Upper lobe of left lung (tissue), 6 donors: ENCODE measurements around the gene RNFT2. TPM values are rescaled to one million over a fixed set of nuclear protein-coding genes. Genes with fewer than 3 reads are reported as not detected.

ENCODE experiments used
- ATAC-seq, 2 donors: fragments of 200-7000 bp; cut with Tn5 transposase; one replicate each; pipeline ENCODE4 v1.9.1; 2022; ENCODE audit warnings: mild to moderate bottlenecking in 2 of 2, moderate library complexity in 2 of 2; ENCODE audit not compliant: low FRiP score in 2 of 2
- DNase-seq, 2 donors: peaks; one replicate each; pipeline ENCODE4 v3.0.0-alpha.2; 2019 to 2020
- H3K27ac ChIP-seq, 4 donors: fragments of 200-600 bp; sonication (generic); one replicate each; pipeline ENCODE4 v1.5.1; 2016 to 2019
- H3K27me3 ChIP-seq, 4 donors: fragments of 200-600 bp; sonication (generic); one replicate each; pipeline ENCODE4 v1.5.1; 2017 to 2019
- H3K36me3 ChIP-seq, 4 donors: fragments of 200-600 bp; sonication (generic); one replicate each; pipeline ENCODE4 v1.5.1; 2016 to 2019
- H3K4me1 ChIP-seq, 4 donors: fragments of 200-600 bp; sonication (generic); one replicate each; pipeline ENCODE4 v1.5.1; 2018 to 2019
- H3K4me3 ChIP-seq, 4 donors: fragments of 200-600 bp; sonication (generic); one replicate each; pipeline ENCODE4 v1.5.1; 2017 to 2019; ENCODE audit warnings: mild to moderate bottlenecking in 2 of 4, moderate library complexity in 1 of 4
- H3K9me3 ChIP-seq, 4 donors: fragments of 200-600 bp; sonication (generic); one replicate each; pipeline ENCODE4 v1.5.1; 2018 to 2019
- EP300 ChIP-seq, 4 donors: sonication (generic); formaldehyde crosslinking; IDR thresholded peaks; one replicate each; pipeline ENCODE4 v1.5.1; 2017; ENCODE audit warnings: antibody characterized with exemption in 4 of 4, control low read depth in 2 of 4
- POLR2A ChIP-seq, 4 donors: fragments of 450-650 bp; IDR thresholded peaks; one replicate each; pipeline ENCODE4 v1.5.1; 2016 to 2017; ENCODE audit warnings: antibody characterized with exemption in 4 of 4, mild to moderate bottlenecking in 2 of 4
- POLR2AphosphoS5 ChIP-seq, 2 donors: sonication (generic); formaldehyde crosslinking; IDR thresholded peaks; one replicate each; pipeline ENCODE4 v1.5.1; 2017; ENCODE audit warnings: antibody characterized with exemption in 2 of 2
- WGBS, 2 donors: methylation state at CpG; one replicate each; pipeline ENCODE4 v1.1.5; 2017 to 2018; 5-methylcytosine and 5-hydroxymethylcytosine counted together
- total RNA-seq, 6 donors: library from RNA; depleted of rRNA in 4 of 6; stranded (reverse); fragments of >200 nt in 4 of 6; gene quantifications; one replicate each; pipeline versions ENCODE4 v1.1.0 to v1.2.1, GENCODE V29; 2016 to 2021
- TF ChIP-seq, protein P1 (sequence below), 6 experiments: fragments of 450-650 bp in 4 of 6; fragments of 200-600 bp in 2 of 6; sonication (generic) in 2 of 6; IDR thresholded peaks; one replicate each; pipeline ENCODE4 v1.5.1; 2016 to 2019; ENCODE audit warnings: antibody characterized with exemption in 6 of 6
- donor health status: DM: no; HTN: no; CAD: no; lungs with moderate emphysema.
- donor health status: DM: no; HTN: yes; CAD: no; lungs with severe emphysema.

The RNFT2 gene
- total RNA-seq, 6 donors from 2014 or later, result 0.91 to 4.8 (median 2.1) TPM

DNA sequence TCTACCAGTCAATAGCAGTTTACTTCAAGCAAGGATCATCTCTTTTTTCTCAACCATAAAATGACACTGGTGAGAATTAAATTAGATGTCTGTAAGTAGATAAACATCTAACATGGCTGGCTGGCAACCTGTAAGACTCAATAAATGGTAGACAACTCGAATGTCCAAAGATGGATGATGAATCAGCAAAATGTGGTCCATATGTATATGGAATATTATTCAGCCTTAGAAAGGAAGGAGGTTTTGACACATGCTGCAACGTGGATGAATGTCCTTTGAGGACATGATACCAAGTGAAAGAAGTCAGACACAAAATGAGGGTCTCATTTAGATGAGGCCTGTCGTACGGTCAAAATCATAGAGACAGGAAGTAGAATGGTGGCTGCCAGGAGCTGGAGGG lies 46.5 kb upstream of the RNFT2 start:
- ATAC-seq (no peak), DNase-seq (no peak)
- H3K36me3 ChIP-seq, result no peaks in the 10 kb centered on the region
- TF ChIP-seq EP300 (IDR thresholded peaks at IDR 0.05) (no peak), POLR2AphosphoS5 (IDR thresholded peaks at IDR 0.05) (no peak), POLR2A (IDR thresholded peaks at IDR 0.05) (no peak)
- TF ChIP-seq, protein P1, sequence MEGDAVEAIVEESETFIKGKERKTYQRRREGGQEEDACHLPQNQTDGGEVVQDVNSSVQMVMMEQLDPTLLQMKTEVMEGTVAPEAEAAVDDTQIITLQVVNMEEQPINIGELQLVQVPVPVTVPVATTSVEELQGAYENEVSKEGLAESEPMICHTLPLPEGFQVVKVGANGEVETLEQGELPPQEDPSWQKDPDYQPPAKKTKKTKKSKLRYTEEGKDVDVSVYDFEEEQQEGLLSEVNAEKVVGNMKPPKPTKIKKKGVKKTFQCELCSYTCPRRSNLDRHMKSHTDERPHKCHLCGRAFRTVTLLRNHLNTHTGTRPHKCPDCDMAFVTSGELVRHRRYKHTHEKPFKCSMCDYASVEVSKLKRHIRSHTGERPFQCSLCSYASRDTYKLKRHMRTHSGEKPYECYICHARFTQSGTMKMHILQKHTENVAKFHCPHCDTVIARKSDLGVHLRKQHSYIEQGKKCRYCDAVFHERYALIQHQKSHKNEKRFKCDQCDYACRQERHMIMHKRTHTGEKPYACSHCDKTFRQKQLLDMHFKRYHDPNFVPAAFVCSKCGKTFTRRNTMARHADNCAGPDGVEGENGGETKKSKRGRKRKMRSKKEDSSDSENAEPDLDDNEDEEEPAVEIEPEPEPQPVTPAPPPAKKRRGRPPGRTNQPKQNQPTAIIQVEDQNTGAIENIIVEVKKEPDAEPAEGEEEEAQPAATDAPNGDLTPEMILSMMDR (IDR thresholded peaks at IDR 0.05), result no peak
- H3K4me3 ChIP-seq, result no peak overlapping the region
- no peaks in the 10 kb centered on the region for H3K27me3 ChIP-seq
- WGBS, 2 donors, result 90 to 91% methylated on average over 4 of the region's 4 CpGs
- H3K27ac ChIP-seq, result no peak overlapping the region
- peaks cover 13 to 25% (median 18%) of the 10 kb centered on the region in 4 donors for H3K4me1 ChIP-seq
- H3K9me3 ChIP-seq, result no peaks in the 10 kb centered on the region

DNA sequence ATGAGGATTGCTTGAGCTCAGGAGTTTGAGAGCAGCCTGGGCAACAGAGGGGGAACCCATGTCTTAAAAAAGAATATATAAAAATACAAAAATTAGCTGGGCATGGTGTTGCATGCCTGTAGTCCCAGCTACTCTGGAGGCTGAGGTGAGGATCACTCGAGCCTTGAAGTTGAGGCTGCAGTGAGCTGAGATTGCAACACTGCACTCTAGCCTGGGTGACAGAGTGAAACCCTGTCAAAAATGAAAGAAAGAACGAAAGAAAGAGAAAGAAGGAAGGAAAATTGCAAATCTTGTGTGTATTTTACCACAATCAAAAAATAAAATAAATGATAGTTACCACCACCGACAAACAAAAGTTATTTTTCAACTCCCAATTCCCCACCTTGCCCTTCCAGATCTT lies 45.5 kb upstream of the RNFT2 start:
- Histone ChIP-seq H3K9me3 (no peaks in the 10 kb centered on the region), H3K4me1 (peaks cover 13 to 27% (median 18%) of the 10 kb centered on the region in 4 donors), H3K27me3 (no peaks in the 10 kb centered on the region), H3K36me3 (no peaks in the 10 kb centered on the region), H3K4me3 (peak overlapping the region in 2 of 4 donors; percentile 29 to 38), H3K27ac (no peak overlapping the region)
- no peak for TF ChIP-seq POLR2AphosphoS5 (IDR thresholded peaks at IDR 0.05)
- TF ChIP-seq, protein P1 (IDR thresholded peaks at IDR 0.05), result no peak
- no peak for TF ChIP-seq POLR2A (IDR thresholded peaks at IDR 0.05)
- no peak for TF ChIP-seq EP300 (IDR thresholded peaks at IDR 0.05)
- ATAC-seq (no peak), DNase-seq (peak in 1 of 2 donors; percentile 38)
- 26 to 46% methylated on average over 3 of the region's 3 CpGs for WGBS, 2 donors

DNA sequence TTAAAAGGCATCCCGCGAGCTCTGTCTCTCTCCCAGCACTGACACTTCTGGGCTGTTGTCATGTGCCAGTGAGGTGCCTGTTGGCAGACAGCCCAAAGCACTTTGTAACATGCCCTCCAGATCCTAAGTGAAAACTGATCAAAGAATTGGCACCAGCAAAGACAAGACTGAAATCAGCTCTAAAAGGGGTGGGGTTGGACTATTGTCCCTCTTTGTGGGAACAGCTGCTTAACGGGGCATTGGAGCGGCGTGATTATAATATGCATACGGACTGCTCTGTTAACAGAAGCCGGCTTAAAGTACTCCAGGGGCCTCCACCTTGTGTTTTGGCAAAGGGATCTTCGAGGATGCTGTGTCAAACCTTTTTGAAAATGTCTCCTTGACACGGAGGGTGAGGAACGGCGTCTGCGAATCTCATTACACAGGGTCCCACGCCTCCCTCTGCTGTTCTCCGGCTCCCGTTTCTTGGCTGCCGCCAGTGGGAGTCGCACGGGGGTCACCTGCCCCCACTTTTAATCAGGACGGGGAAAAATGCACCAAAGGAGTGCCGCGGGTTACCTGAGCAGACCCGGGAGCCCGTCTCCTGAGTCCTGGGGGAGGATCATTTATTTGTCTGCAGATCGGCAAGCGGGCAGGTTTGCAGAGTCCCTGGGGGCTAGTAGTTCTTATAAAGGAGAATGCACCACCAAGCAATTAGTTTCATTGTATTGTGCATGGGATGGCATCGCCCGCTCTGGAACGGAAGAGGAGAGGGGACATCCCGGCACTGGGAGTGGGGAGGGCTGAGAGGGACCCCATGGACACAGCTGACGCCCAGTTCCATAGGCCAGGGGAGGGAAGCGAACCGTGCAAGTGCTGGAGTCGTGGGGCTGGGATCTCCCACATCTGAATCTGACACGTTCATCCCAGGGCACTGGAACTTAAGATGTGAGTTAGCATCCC lies 44.6 kb upstream of the RNFT2 start:
- ATAC-seq (peak in 1 of 2 donors; percentile 23), DNase-seq (peak in 1 of 2 donors; percentile 35)
- H3K27me3 ChIP-seq, result no peaks in the 10 kb centered on the region
- peaks cover 13 to 24% (median 22%) of the 10 kb centered on the region in 4 donors for H3K4me1 ChIP-seq
- WGBS, 2 donors, result 21 to 26% methylated on average over 13 to 34 of the region's 34 CpGs
- no peak overlapping the region for H3K27ac ChIP-seq
- H3K9me3 ChIP-seq, result no peaks in the 10 kb centered on the region
- no peak for TF ChIP-seq EP300 (IDR thresholded peaks at IDR 0.05)
- TF ChIP-seq, protein P1 (IDR thresholded peaks at IDR 0.05), result no peak
- no peak for TF ChIP-seq POLR2AphosphoS5 (IDR thresholded peaks at IDR 0.05)
- no peak for TF ChIP-seq POLR2A (IDR thresholded peaks at IDR 0.05)
- H3K36me3 ChIP-seq, result no peaks in the 10 kb centered on the region
- H3K4me3 ChIP-seq, result peak overlapping the region in 3 of 4 donors; percentile 3 to 38 (median 29)

DNA sequence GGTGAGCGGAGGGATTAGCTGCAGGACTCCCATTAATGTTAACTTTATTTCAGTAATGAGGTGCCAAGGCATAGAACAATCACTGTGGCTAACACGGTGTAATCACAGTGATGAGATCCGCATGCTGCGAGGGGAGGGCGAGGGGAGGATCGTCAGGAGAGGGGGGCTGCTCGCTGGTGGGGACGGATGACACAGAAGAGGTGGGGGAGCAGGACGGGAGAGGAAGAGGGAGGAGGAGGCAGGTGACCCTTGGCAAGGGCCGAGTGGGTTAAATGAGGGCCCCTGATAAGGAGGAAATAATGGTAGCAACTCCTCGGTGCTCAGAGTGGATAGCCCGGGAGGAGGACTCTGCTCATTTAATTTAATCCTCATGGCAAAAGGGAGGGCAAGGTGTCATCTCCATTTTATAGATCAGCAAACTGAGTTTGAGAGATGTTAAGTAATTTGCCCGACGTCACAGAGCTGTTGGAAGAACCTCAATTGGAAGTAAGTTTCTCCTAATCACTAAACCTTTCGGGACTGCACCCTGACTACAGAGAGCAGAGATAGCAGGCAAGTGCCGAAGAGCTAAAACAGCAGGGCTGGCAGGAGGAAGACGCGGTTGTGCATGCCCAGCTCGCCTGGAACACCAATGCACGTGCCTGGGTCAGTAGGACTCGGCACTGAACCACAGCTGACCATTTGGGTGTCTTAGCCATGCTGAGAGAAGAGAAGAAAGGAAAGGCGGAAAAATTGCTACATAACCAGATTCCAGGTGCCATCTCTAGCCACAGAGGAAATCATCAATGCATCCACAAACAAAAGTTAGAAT lies 43.3 kb upstream of the RNFT2 start:
- TF ChIP-seq EP300 (IDR thresholded peaks at IDR 0.05), result no peak
- no peak for TF ChIP-seq POLR2AphosphoS5 (IDR thresholded peaks at IDR 0.05)
- TF ChIP-seq, protein P1 (IDR thresholded peaks at IDR 0.05), result no peak
- no peak for TF ChIP-seq POLR2A (IDR thresholded peaks at IDR 0.05)
- no peaks in the 10 kb centered on the region for H3K9me3 ChIP-seq
- no peaks in the 10 kb centered on the region for H3K36me3 ChIP-seq
- H3K4me3 ChIP-seq, result no peak overlapping the region
- ATAC-seq, result no peak
- peaks cover 13 to 25% (median 24%) of the 10 kb centered on the region in 4 donors for H3K4me1 ChIP-seq
- 76 to 77% methylated on average over 22 of the region's 22 CpGs for WGBS, 2 donors
- no peaks in the 10 kb centered on the region for H3K27me3 ChIP-seq
- H3K27ac ChIP-seq, result no peak overlapping the region
- no peak for DNase-seq
